Measurements from ENCODE around the gene NLRP1.

DNA sequence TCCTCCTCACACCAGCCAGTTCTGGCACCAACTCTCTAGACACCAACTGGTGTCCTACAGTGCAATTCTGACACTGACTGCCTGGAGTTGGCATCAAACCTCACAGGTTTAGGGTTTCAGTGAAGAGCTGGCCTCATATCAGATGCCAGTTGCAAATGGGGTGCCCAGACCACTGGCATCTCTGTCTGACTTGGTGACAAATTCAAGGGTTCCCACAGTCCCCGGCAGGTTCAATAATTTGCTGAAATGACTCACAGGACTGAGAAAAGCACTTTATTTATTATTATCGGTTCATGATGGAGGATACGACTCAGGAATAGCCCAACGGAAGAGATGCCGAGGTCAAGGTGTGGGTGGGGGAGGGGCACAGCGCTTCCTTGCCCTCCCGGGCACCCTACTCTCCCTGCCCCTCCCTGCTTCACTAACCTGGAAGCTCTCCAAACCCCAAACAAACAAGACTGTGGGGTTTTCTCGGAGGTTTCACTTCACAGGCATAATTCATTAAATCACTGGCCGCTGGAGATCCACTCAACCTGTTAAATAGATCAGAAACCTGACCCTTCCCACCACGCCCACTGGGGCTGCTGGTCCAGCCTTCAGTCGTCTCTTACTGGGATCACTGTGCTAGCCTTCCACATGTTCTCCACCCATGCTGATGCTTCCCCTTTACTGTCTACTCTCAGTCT is 1.7 kb upstream of the NLRP1 start:
- TF ChIP-seq CTCF (conservative IDR thresholded peaks at IDR 0.05; ENCODE audit: low read length) = no peak
- no peak for TF ChIP-seq EZH2phosphoT487 (IDR thresholded peaks at IDR 0.05; ENCODE audit: borderline replicate concordance)

Measured in Loucy (cell line).